Caco-2 (cell line): ENCODE data around the gene FANCC. TPM values are rescaled to one million over a fixed set of nuclear protein-coding genes. Genes with fewer than 3 reads are reported as not detected.
"Not testable (repeated sequence)": the region's sequence is repeated elsewhere in the genome, so short reads cannot be mapped to it uniquely, and the experiment has no call there.

ENCODE experiments used
- BruUV-seq: library from RNA; stranded (reverse); fragments of 400-500 nt; replicated peaks from 2 replicates; lab custom pipeline; 2021; lab: Mats Ljungman, UMichigan
- CTCF ChIA-PET: fragments of 300-600 bp; sonication (Branson Sonifier 250); formaldehyde crosslinking; loops from one replicate; lab custom pipeline; 2022; ENCODE audit warnings: antibody characterized with exemption; lab: Charles Lee
- POLR2A ChIA-PET: fragments of 300-600 bp; sonication (Branson Sonifier 250); formaldehyde crosslinking; loops from one replicate; lab custom pipeline; 2022; ENCODE audit warnings: antibody characterized with exemption; lab: Charles Lee
- DNase-seq, 2 experiments: peaks; one replicate each; pipeline versions ENCODE4 v3.0.0 to v3.0.0-alpha.2; 2020 to 2022
- H3K27me3 ChIP-seq: replicated peaks from 2 replicates; pipeline ENCODE4 v1.6.0; 2011; ENCODE audit warnings: low read length; ENCODE audit not compliant: control insufficient read depth, insufficient read depth
- H3K36me3 ChIP-seq: 2 replicates; pipeline ENCODE4 v1.5.1; 2011; ENCODE audit warnings: low read length; ENCODE audit not compliant: control insufficient read depth, insufficient read depth
- H3K4me1 ChIP-seq: fragments of 250-450 bp; sonication (Bioruptor Pico); 2 replicates; pipeline ENCODE4 v1.5.1; 2020; ENCODE audit warnings: mild to moderate bottlenecking
- H3K4me3 ChIP-seq: 2 replicates; pipeline ENCODE4 v1.5.1; 2011; ENCODE audit warnings: low read depth, mild to moderate bottlenecking, control low read depth, low read length
- H3K9me3 ChIP-seq: fragments of 250-450 bp; sonication (Bioruptor Pico); 2 replicates; pipeline ENCODE4 v1.5.1; 2020; ENCODE audit warnings: mild to moderate bottlenecking, moderate library complexity
- H3K27ac Mint-ChIP-seq: one replicate; pipeline ENCODE4 v1.8.0; 2022; ENCODE audit warnings: mixed read lengths; ENCODE audit not compliant: unreplicated experiment
- H3K27me3 Mint-ChIP-seq: one replicate; pipeline ENCODE4 v1.8.0; 2022; ENCODE audit warnings: mixed read lengths; ENCODE audit not compliant: insufficient read depth, unreplicated experiment
- H3K36me3 Mint-ChIP-seq: one replicate; pipeline ENCODE4 v1.8.0; 2022; ENCODE audit warnings: mild to moderate bottlenecking, mixed read lengths; ENCODE audit not compliant: insufficient read depth, unreplicated experiment
- H3K4me1 Mint-ChIP-seq: one replicate; pipeline ENCODE4 v1.8.0; 2022; ENCODE audit warnings: low read depth, mixed read lengths; ENCODE audit not compliant: unreplicated experiment
- H3K4me3 Mint-ChIP-seq: one replicate; pipeline ENCODE4 v1.8.0; 2022; ENCODE audit warnings: mild to moderate bottlenecking, moderate library complexity, mixed read lengths; ENCODE audit not compliant: unreplicated experiment
- H3K9me3 Mint-ChIP-seq: one replicate; pipeline ENCODE4 v1.8.0; 2022; ENCODE audit warnings: mixed read lengths; ENCODE audit not compliant: unreplicated experiment
- CTCF ChIP-seq, 2 experiments: fragments of 200-600 bp in 1 of 2; IDR thresholded peaks; 1 replicate in 1 of 2; 2 replicates in 1 of 2; pipeline versions ENCODE4 v1.5.1 to v1.8.0; 2011 to 2022; ENCODE audit warnings: antibody characterized with exemption in 1 of 2, control low read depth in 1 of 2, inconsistent platforms in 1 of 2, low read depth in 1 of 2, low read length in 1 of 2, mild to moderate bottlenecking in 1 of 2, moderate library complexity in 1 of 2; ENCODE audit not compliant: insufficient read depth in 1 of 2, severe bottlenecking in 1 of 2, unreplicated experiment in 1 of 2
- intact Hi-C: fragments of 100-400 bp; cut with micrococcal nuclease; formaldehyde crosslinking; loops from one replicate; pipeline ENCODE4 v1.10.0; 2022; ENCODE audit not compliant: unreplicated experiment
- total RNA-seq: library from RNA; stranded (reverse); gene quantifications from 2 replicates; pipeline ENCODE4 v1.2.3, GENCODE V29; 2022

FANCC gene
- total RNA-seq, 1 experiment from 2014 or later, result 29.2 TPM

GRCh38 chr9:95297760-95298159 is 19.7 kb downstream of the FANCC start:
- no peaks in the 10 kb centered on the region for H3K27me3 Mint-ChIP-seq

GRCh38 chr9:95297316-95297715 is 20.2 kb downstream of the FANCC start:
- H3K4me1 ChIP-seq, result peaks cover 11% of the 10 kb centered on the region
- no peak overlapping the region for H3K4me3 ChIP-seq
- ChIA-PET POLR2A (no interaction called here), CTCF (no interaction called here)
- Mint-ChIP-seq H3K4me1 (peaks cover 8% of the 10 kb centered on the region), H3K4me3 (no peak overlapping the region), H3K27me3 (no peaks in the 10 kb centered on the region), H3K27ac (no peak overlapping the region), H3K36me3 (no peaks in the 10 kb centered on the region), H3K9me3 (peaks cover under 1% of the 10 kb centered on the region)
- intact Hi-C loops, result no loop called here
- no TSS peak for BruUV-seq
- no peaks in the 10 kb centered on the region for H3K27me3 ChIP-seq
- no peak for TF ChIP-seq CTCF (IDR thresholded peaks at IDR 0.05; ENCODE audit: insufficient read depth in 1 of 2, low read depth in 1 of 2, low read length in 1 of 2, severe bottlenecking in 1 of 2, unreplicated experiment in 1 of 2)
- no peaks in the 10 kb centered on the region; the same call in 1 of the 2 replicates for H3K36me3 ChIP-seq
- H3K9me3 ChIP-seq, result no peaks in the 10 kb centered on the region
- no peak for DNase-seq

More at GRCh38 chr9:95297760-95298159, 19.7 kb downstream of the FANCC start:
- H3K36me3 ChIP-seq, result no peaks in the 10 kb centered on the region
- TF ChIP-seq CTCF (IDR thresholded peaks at IDR 0.05; ENCODE audit: insufficient read depth in 1 of 2, low read depth in 1 of 2, low read length in 1 of 2, severe bottlenecking in 1 of 2, unreplicated experiment in 1 of 2), result no peak
- Mint-ChIP-seq H3K4me1 (peaks cover 8% of the 10 kb centered on the region), H3K9me3 (no peaks in the 10 kb centered on the region), H3K4me3 (no peak overlapping the region), H3K36me3 (no peaks in the 10 kb centered on the region), H3K27ac (no peak overlapping the region)
- H3K4me1 ChIP-seq, result peaks cover 11% of the 10 kb centered on the region
- intact Hi-C loops, result no loop called here
- DNase-seq, result no peak
- H3K4me3 ChIP-seq, result no peak overlapping the region
- BruUV-seq, result no TSS peak
- ChIA-PET CTCF (no interaction called here), POLR2A (no interaction called here)
- H3K9me3 ChIP-seq, result no peaks in the 10 kb centered on the region
- no peaks in the 10 kb centered on the region for H3K27me3 ChIP-seq

DNA sequence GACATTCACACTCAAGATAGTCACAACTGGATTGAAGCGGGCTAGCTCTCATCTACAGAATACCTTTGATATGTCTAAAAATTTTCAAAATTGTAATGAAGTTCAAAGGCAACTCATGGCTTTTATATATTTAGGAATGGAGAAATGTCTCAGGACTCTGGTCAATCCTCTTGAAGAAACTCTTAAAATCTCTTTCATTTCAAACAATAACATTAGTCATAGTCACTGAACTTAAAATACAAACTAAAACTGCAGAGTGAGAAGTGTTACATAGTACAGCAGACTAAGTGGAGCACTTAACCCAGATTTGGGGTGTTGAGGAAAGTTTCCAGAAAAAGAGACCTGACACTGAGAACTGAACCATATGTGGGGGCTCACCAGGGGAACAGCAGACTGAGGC is 20.7 kb downstream of the FANCC start:
- no peak for DNase-seq
- Histone ChIP-seq H3K4me1 (peaks cover 11% of the 10 kb centered on the region), H3K27me3 (no peaks in the 10 kb centered on the region), H3K36me3 (no peaks in the 10 kb centered on the region; the same call in 1 of the 2 replicates), H3K4me3 (no peak overlapping the region), H3K9me3 (no peaks in the 10 kb centered on the region)
- BruUV-seq, result no TSS peak
- intact Hi-C loops, result no loop called here
- no peak overlapping the region for H3K4me3 Mint-ChIP-seq
- peaks cover 4% of the 10 kb centered on the region for H3K36me3 Mint-ChIP-seq
- POLR2A ChIA-PET, result no interaction called here
- H3K9me3 Mint-ChIP-seq, result peaks cover 6% of the 10 kb centered on the region
- TF ChIP-seq CTCF (IDR thresholded peaks at IDR 0.05; ENCODE audit: insufficient read depth in 1 of 2, low read depth in 1 of 2, low read length in 1 of 2, severe bottlenecking in 1 of 2, unreplicated experiment in 1 of 2), result no peak
- peaks cover 8% of the 10 kb centered on the region for H3K4me1 Mint-ChIP-seq
- CTCF ChIA-PET, result no interaction called here
- no peak overlapping the region for H3K27ac Mint-ChIP-seq
- H3K27me3 Mint-ChIP-seq, result no peaks in the 10 kb centered on the region

DNA sequence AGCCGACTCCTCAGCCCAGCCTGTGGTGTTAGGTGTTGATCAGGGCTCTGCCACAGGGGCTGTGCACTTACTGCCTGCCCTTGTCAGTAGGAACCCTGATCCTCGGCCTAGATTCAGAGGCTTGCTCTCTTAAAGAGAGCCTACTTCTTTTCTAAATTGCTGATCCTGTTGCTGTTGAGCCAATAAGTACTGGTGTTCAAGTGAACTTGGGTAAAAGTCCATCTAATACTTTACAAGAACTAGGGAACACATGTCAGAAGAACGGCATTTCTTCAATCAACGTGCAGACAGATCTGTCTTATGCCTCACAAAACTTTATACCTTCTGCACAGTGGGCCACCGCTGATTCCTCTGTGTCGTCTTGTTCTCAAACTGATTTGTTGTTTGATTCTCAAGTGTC is 24.2 kb downstream of the FANCC start:
- H3K9me3 ChIP-seq, DNase-seq, POLR2A ChIA-PET, CTCF ChIA-PET, H3K4me1 ChIP-seq, H3K36me3 ChIP-seq, H3K27me3 ChIP-seq, H3K27ac Mint-ChIP-seq, H3K27me3 Mint-ChIP-seq, H3K4me1 Mint-ChIP-seq, intact Hi-C loops, BruUV-seq, H3K4me3 Mint-ChIP-seq, H3K4me3 ChIP-seq: not testable (repeated sequence)
- H3K9me3 Mint-ChIP-seq, result peaks cover 14% of the 10 kb centered on the region
- H3K36me3 Mint-ChIP-seq, result peaks cover 14% of the 10 kb centered on the region
